Muscle of arm (tissue), 12 donors: ENCODE data around the gene MTCL1. TPM values are rescaled to one million over a fixed set of nuclear protein-coding genes. Genes with fewer than 3 reads are reported as not detected.

Experiments used
- DNase-seq: peaks from one replicate; pipeline ENCODE4 v3.0.0-alpha.2; 2013
- polyA plus RNA-seq, 12 donors: library from polyadenylated mRNA; unstranded; fragments of 120-200 nt; gene quantifications; one replicate each; pipeline ENCODE4 v1.2.1, GENCODE V29; 2013; ENCODE audit not compliant: insufficient read length in 12 of 12

The MTCL1 gene
- polyA plus RNA-seq, 12 donors = 18.2 to 51.8 (median 28.9) TPM; not detected in 1

- no peak for DNase-seq
Measured at GRCh38 chr18:8708670-8709069, 3.3 kb downstream of the MTCL1 start.

GRCh38 chr18:8709248-8710059, 4.1 kb downstream of the MTCL1 start:
- no peak for DNase-seq

GRCh38 chr18:8711736-8712135, 6.4 kb downstream of the MTCL1 start:
- no peak for DNase-seq

- DNase-seq = no peak
Measured at GRCh38 chr18:8713691-8714090, 8.3 kb downstream of the MTCL1 start.

GRCh38 chr18:8715599-8715998, 10.2 kb downstream of the MTCL1 start:
- no peak for DNase-seq

GRCh38 chr18:8717011-8717770, 11.8 kb downstream of the MTCL1 start:
- DNase-seq = no peak

GRCh38 chr18:8718401-8718913, 13.1 kb downstream of the MTCL1 start:
- no peak for DNase-seq

- DNase-seq = no peak
Measured at GRCh38 chr18:8719192-8719591, 13.8 kb downstream of the MTCL1 start.

- DNase-seq = no peak
Measured at GRCh38 chr18:8720141-8720540, 14.8 kb downstream of the MTCL1 start.

GRCh38 chr18:8721094-8721669, 15.8 kb downstream of the MTCL1 start:
- DNase-seq = no peak

GRCh38 chr18:8721716-8722115, 16.4 kb downstream of the MTCL1 start:
- no peak for DNase-seq

- no peak for DNase-seq
Measured at GRCh38 chr18:8722946-8723820, 17.8 kb downstream of the MTCL1 start.

- no peak for DNase-seq
Measured at GRCh38 chr18:8724452-8724851, 19.1 kb downstream of the MTCL1 start.

- no peak for DNase-seq
Measured at GRCh38 chr18:8726281-8726680, 20.9 kb downstream of the MTCL1 start.

- DNase-seq = no peak
Measured at GRCh38 chr18:8726963-8727705, 21.8 kb downstream of the MTCL1 start.

- peak; percentile 15 for DNase-seq
Measured at GRCh38 chr18:8730080-8730827, 24.9 kb downstream of the MTCL1 start.

- DNase-seq = no peak
Measured at GRCh38 chr18:8732442-8733360, 27.3 kb downstream of the MTCL1 start.

GRCh38 chr18:8734496-8734895, 29.1 kb downstream of the MTCL1 start:
- no peak for DNase-seq

- no peak for DNase-seq
Measured at GRCh38 chr18:8735274-8735673, 29.9 kb downstream of the MTCL1 start.
